ENCODE data around the gene PHLDA2.

PHLDA2 gene

DNA sequence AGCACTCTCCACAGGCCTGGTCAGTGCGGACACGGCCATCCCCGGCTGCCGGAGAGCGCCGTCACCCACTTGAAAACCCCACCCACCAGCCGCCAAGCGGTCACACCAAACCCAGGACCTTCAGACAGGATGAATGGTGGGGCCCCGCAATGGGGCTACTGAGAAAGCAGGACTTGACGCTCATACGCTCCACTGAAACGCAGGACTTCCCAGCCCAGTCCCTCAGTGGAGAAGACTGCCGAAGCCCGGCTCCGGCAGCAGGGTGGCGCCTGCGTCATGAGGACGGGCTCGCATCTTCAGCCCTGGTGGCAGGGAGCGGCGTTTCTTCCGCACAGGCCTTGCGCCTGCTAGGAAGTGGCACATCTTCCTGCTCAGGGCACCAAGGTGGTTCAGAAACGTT, 15.3 kb upstream of the PHLDA2 start:
- no peak overlapping the region for H3K9ac ChIP-seq (ENCODE audit: low read depth, low read length, poor library complexity, severe bottlenecking)
- H2AFZ ChIP-seq (ENCODE audit: low read length) = no peak overlapping the region
- no peak overlapping the region for H3K4me3 ChIP-seq (ENCODE audit: low read length, poor library complexity, severe bottlenecking)
- H4K20me1 ChIP-seq (ENCODE audit: insufficient read depth, low read length, poor library complexity, severe bottlenecking) = no peaks in the 10 kb centered on the region
- TF ChIP-seq, protein P1, sequence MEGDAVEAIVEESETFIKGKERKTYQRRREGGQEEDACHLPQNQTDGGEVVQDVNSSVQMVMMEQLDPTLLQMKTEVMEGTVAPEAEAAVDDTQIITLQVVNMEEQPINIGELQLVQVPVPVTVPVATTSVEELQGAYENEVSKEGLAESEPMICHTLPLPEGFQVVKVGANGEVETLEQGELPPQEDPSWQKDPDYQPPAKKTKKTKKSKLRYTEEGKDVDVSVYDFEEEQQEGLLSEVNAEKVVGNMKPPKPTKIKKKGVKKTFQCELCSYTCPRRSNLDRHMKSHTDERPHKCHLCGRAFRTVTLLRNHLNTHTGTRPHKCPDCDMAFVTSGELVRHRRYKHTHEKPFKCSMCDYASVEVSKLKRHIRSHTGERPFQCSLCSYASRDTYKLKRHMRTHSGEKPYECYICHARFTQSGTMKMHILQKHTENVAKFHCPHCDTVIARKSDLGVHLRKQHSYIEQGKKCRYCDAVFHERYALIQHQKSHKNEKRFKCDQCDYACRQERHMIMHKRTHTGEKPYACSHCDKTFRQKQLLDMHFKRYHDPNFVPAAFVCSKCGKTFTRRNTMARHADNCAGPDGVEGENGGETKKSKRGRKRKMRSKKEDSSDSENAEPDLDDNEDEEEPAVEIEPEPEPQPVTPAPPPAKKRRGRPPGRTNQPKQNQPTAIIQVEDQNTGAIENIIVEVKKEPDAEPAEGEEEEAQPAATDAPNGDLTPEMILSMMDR (conservative IDR thresholded peaks at IDR 0.05; ENCODE audit: low read length) = no peak
- TF ChIP-seq EZH2phosphoT487 (IDR thresholded peaks at IDR 0.05; ENCODE audit: borderline replicate concordance) = no peak
- no peaks in the 10 kb centered on the region for H3K79me2 ChIP-seq (ENCODE audit: insufficient read depth, low read length)
- H3K36me3 ChIP-seq (ENCODE audit: insufficient read depth, low read length) = peaks cover 64% of the 10 kb centered on the region
- no peaks in the 10 kb centered on the region for H3K4me1 ChIP-seq (ENCODE audit: insufficient read depth, low read length, poor library complexity, severe bottlenecking)
- H3K27me3 ChIP-seq (ENCODE audit: insufficient read depth, low read length, poor library complexity, severe bottlenecking) = no peaks in the 10 kb centered on the region
- no peaks in the 10 kb centered on the region for H3K9me2 ChIP-seq (replicated peaks; ENCODE audit: low read depth, low read length)
- no peak overlapping the region for H3K4me2 ChIP-seq (ENCODE audit: low read depth, low read length, poor library complexity, severe bottlenecking)
- H3K9me3 ChIP-seq (ENCODE audit: insufficient read depth, low read depth, low read length) = no peaks in the 10 kb centered on the region
- no peaks in the 10 kb centered on the region for H3F3A ChIP-seq (ENCODE audit: low read depth)

DNA sequence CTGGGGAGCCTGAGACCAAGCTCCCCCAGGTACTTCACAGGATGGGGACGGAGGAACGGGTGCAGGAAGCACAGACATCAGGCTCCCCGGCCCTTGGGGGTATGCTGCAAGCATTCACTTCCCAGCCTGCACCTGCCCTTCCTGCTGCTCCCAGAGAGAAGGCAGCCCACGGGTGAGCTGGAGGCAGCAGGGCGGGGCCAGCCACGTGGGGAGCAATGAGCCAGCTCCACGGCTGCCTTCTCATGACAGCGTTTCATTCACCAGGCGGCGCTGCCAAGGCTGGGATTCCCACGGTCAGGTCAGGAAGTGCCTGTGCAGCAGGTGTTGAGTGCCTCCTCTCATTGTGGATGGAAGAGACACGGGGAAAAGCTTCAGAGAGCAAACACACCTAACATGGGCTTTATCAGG, 14.5 kb upstream of the PHLDA2 start:
- Histone ChIP-seq H2AFZ (ENCODE audit: low read length) (no peak overlapping the region), H3K36me3 (ENCODE audit: insufficient read depth, low read length) (peaks cover 56% of the 10 kb centered on the region; the same call in 1 of the 2 replicates), H3K9ac (ENCODE audit: low read depth, low read length, poor library complexity, severe bottlenecking) (no peak overlapping the region), H3K4me3 (ENCODE audit: low read length, poor library complexity, severe bottlenecking) (no peak overlapping the region), H4K20me1 (ENCODE audit: insufficient read depth, low read length, poor library complexity, severe bottlenecking) (no peaks in the 10 kb centered on the region), H3K9me3 (ENCODE audit: insufficient read depth, low read depth, low read length) (peaks cover 6% of the 10 kb centered on the region), H3K9me2 (replicated peaks; ENCODE audit: low read depth, low read length) (no peaks in the 10 kb centered on the region), H3K79me2 (ENCODE audit: insufficient read depth, low read length) (no peaks in the 10 kb centered on the region), H3F3A (ENCODE audit: low read depth) (no peaks in the 10 kb centered on the region), H3K4me2 (ENCODE audit: low read depth, low read length, poor library complexity, severe bottlenecking) (no peak overlapping the region), H3K4me1 (ENCODE audit: insufficient read depth, low read length, poor library complexity, severe bottlenecking) (no peaks in the 10 kb centered on the region), H3K27me3 (ENCODE audit: insufficient read depth, low read length, poor library complexity, severe bottlenecking) (no peaks in the 10 kb centered on the region)
- TF ChIP-seq, protein P1 (conservative IDR thresholded peaks at IDR 0.05; ENCODE audit: low read length) = no peak
- TF ChIP-seq EZH2phosphoT487 (IDR thresholded peaks at IDR 0.05; ENCODE audit: borderline replicate concordance) = no peak

- TF ChIP-seq, protein P1 (conservative IDR thresholded peaks at IDR 0.05; ENCODE audit: low read length) = no peak
- TF ChIP-seq EZH2phosphoT487 (IDR thresholded peaks at IDR 0.05; ENCODE audit: borderline replicate concordance) = no peak
- peaks cover 12% of the 10 kb centered on the region for H3K9me3 ChIP-seq (ENCODE audit: insufficient read depth, low read depth, low read length)
- H3F3A ChIP-seq (ENCODE audit: low read depth) = no peaks in the 10 kb centered on the region
- H3K4me3 ChIP-seq (ENCODE audit: low read length, poor library complexity, severe bottlenecking) = no peak overlapping the region
- no peaks in the 10 kb centered on the region for H3K4me1 ChIP-seq (ENCODE audit: insufficient read depth, low read length, poor library complexity, severe bottlenecking)
- no peak overlapping the region for H3K9ac ChIP-seq (ENCODE audit: low read depth, low read length, poor library complexity, severe bottlenecking)
- no peaks in the 10 kb centered on the region for H3K27me3 ChIP-seq (ENCODE audit: insufficient read depth, low read length, poor library complexity, severe bottlenecking)
- H2AFZ ChIP-seq (ENCODE audit: low read length) = no peak overlapping the region
- no peaks in the 10 kb centered on the region for H3K9me2 ChIP-seq (replicated peaks; ENCODE audit: low read depth, low read length)
- no peaks in the 10 kb centered on the region for H3K79me2 ChIP-seq (ENCODE audit: insufficient read depth, low read length)
- H3K36me3 ChIP-seq (ENCODE audit: insufficient read depth, low read length) = peaks cover 50% of the 10 kb centered on the region; the same call in 1 of the 2 replicates
- no peaks in the 10 kb centered on the region for H4K20me1 ChIP-seq (ENCODE audit: insufficient read depth, low read length, poor library complexity, severe bottlenecking)
- H3K4me2 ChIP-seq (ENCODE audit: low read depth, low read length, poor library complexity, severe bottlenecking) = no peak overlapping the region
These were observed 13.9 kb upstream of the PHLDA2 start for GRCh38 chr11:2942872-2943710.

Measured in Loucy (cell line).